ENCODE data around the gene PPCS.
A peak's percentile ranks its signal among the peaks of the same experiment; 100 is the strongest.

The PPCS gene

DNA sequence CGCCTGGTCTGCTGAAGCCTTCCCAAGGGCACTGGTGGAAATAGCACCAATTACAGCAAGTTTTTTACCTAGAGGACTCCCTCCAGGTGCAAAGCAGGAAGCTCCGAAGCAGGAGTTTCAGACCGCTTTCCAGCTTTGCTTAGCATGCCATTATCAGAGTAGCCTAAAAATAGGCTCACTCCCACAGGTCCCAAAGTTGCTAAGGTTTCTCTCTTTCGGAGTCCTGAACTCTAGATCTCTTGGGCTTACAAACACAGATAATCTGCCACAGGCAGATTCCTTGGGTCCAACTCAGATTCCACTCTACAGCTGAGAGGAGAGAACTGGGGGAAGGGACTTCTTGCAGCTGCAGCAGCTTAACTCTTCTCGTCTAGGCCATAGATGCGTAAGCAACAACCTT lies 23.0 kb upstream of the PPCS start:
- Histone ChIP-seq H3K4me1 (ENCODE audit: control insufficient read depth, insufficient read depth, low read length) (no peaks in the 10 kb centered on the region), H3K9me3 (ENCODE audit: control insufficient read depth, insufficient read depth, low read depth, low read length) (no peaks in the 10 kb centered on the region), H3K36me3 (ENCODE audit: control insufficient read depth in 2 of 2, insufficient read depth in 1 of 2, low read length in 2 of 2) (no peaks in the 10 kb centered on the region), H3K4me3 (ENCODE audit: low read depth, low read length) (no peak overlapping the region), H3K27ac (ENCODE audit: extremely low read depth, low read depth, low read length) (no peak overlapping the region)
- ChIA-PET POLR2A (interaction anchor here (0.6 kb wide), 1 partner anchor 1946 kb away, joined by 10 read pairs; no protein-coding TSS in a partner anchor), CTCF (no interaction called here)
- no peak for TF ChIP-seq ZNF658 (tag by site-specific recombination; IDR thresholded peaks at IDR 0.05)
- TF ChIP-seq ZEB2 (tag by site-specific recombination; IDR thresholded peaks at IDR 0.05), result no peak
- TF ChIP-seq OVOL3 (tag by site-specific recombination; IDR thresholded peaks at IDR 0.05), result no peak
- no peak for TF ChIP-seq ZNF596 (tag by site-specific recombination; IDR thresholded peaks at IDR 0.05)
- TF ChIP-seq PRDM10 (tag by site-specific recombination; IDR thresholded peaks at IDR 0.05), result no peak
- no peak for TF ChIP-seq ZNF843 (tag by site-specific recombination; IDR thresholded peaks at IDR 0.05)
- TF ChIP-seq ZNF473 (tag by site-specific recombination; IDR thresholded peaks at IDR 0.05), result no peak
- no peak for TF ChIP-seq ZBTB8A (tag by site-specific recombination; IDR thresholded peaks at IDR 0.05)
- TF ChIP-seq ZNF571 (tag by site-specific recombination; IDR thresholded peaks at IDR 0.05), result no peak
- no peak for TF ChIP-seq MEIS1 (CRISPR knock-in tag; IDR thresholded peaks at IDR 0.05; ENCODE audit: borderline replicate concordance)
- no peak for TF ChIP-seq ZNF664 (tag by site-specific recombination; IDR thresholded peaks at IDR 0.05)
- TF ChIP-seq EGR2 (tag by site-specific recombination; IDR thresholded peaks at IDR 0.05; ENCODE audit: low read depth), result no peak

- no peaks in the 10 kb centered on the region for H3K4me1 ChIP-seq (ENCODE audit: control insufficient read depth, insufficient read depth, low read length)
- no peaks in the 10 kb centered on the region for H3K9me3 ChIP-seq (ENCODE audit: control insufficient read depth, insufficient read depth, low read depth, low read length)
- H3K36me3 ChIP-seq (ENCODE audit: control insufficient read depth in 2 of 2, insufficient read depth in 1 of 2, low read length in 2 of 2), result no peaks in the 10 kb centered on the region
- no peak overlapping the region for H3K4me3 ChIP-seq (ENCODE audit: low read depth, low read length)
- TF ChIP-seq ZNF610 (tag by site-specific recombination; IDR thresholded peaks at IDR 0.05; ENCODE audit: borderline replicate concordance) (peak; percentile 99), BCL11A (tag by site-specific recombination; IDR thresholded peaks at IDR 0.05; ENCODE audit: low read depth) (no peak)
- no peak overlapping the region for H3K27ac ChIP-seq (ENCODE audit: extremely low read depth, low read depth, low read length)
- POLR2A ChIA-PET, result no interaction called here
- CTCF ChIA-PET, result no interaction called here
Measured at GRCh38 chr1:42434340-42434739, 22.0 kb upstream of the PPCS start.

GRCh38 chr1:42439940-42440339 lies 16.4 kb upstream of the PPCS start:
- Histone ChIP-seq H3K4me3 (ENCODE audit: low read depth, low read length) (no peak overlapping the region), H3K27ac (ENCODE audit: extremely low read depth, low read depth, low read length) (no peak overlapping the region), H3K9me3 (ENCODE audit: control insufficient read depth, insufficient read depth, low read depth, low read length) (no peaks in the 10 kb centered on the region), H3K4me1 (ENCODE audit: control insufficient read depth, insufficient read depth, low read length) (no peaks in the 10 kb centered on the region), H3K36me3 (ENCODE audit: control insufficient read depth in 2 of 2, insufficient read depth in 1 of 2, low read length in 2 of 2) (no peaks in the 10 kb centered on the region)
- TF ChIP-seq RBAK (tag by site-specific recombination; IDR thresholded peaks at IDR 0.05) (no peak), GLI4 (tag by site-specific recombination; IDR thresholded peaks at IDR 0.05) (no peak), ZNF146 (tag by site-specific recombination; IDR thresholded peaks at IDR 0.05) (0 out of 2 replicates have a peak, but pooled peaks have one; percentile 24), YY2 (tag by site-specific recombination; IDR thresholded peaks at IDR 0.05) (no peak)
- TF ChIP-seq, protein P1, sequence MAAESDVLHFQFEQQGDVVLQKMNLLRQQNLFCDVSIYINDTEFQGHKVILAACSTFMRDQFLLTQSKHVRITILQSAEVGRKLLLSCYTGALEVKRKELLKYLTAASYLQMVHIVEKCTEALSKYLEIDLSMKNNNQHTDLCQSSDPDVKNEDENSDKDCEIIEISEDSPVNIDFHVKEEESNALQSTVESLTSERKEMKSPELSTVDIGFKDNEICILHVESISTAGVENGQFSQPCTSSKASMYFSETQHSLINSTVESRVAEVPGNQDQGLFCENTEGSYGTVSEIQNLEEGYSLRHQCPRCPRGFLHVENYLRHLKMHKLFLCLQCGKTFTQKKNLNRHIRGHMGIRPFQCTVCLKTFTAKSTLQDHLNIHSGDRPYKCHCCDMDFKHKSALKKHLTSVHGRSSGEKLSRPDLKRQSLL (tag by site-specific recombination; IDR thresholded peaks at IDR 0.05), result peak; percentile 29; the same call in 1 of the 2 replicates
- ChIA-PET POLR2A (no interaction called here), CTCF (interaction anchor here (0.6 kb wide), 1 partner anchor 95 kb away, joined by 3 read pairs; no protein-coding TSS in a partner anchor)

Data from HEK293 (cell line).